Lower lobe of right lung (tissue), 2 donors: ENCODE measurements around the gene NCF2. TPM values are rescaled to one million over a fixed set of nuclear protein-coding genes. Genes with fewer than 3 reads are reported as not detected.

ENCODE experiments used
- ATAC-seq, 2 donors: fragments of 200-7000 bp; cut with Tn5 transposase; one replicate each; pipeline ENCODE4 v1.9.1; 2020 to 2022; ENCODE audit warnings: mild to moderate bottlenecking in 2 of 2, moderate library complexity in 2 of 2
- DNase-seq: peaks from one replicate; pipeline ENCODE4 v3.0.0-alpha.2; 2020
- H3K27ac ChIP-seq: fragments of 200-600 bp; one replicate; pipeline ENCODE4 v1.8.0; 2022
- H3K27me3 ChIP-seq: fragments of 200-600 bp; one replicate; pipeline ENCODE4 v1.8.0; 2022; ENCODE audit warnings: low read depth
- H3K36me3 ChIP-seq: fragments of 200-600 bp; one replicate; pipeline ENCODE4 v1.8.0; 2022; ENCODE audit warnings: mild to moderate bottlenecking
- H3K4me1 ChIP-seq: fragments of 200-600 bp; one replicate; pipeline ENCODE4 v1.8.0; 2022
- H3K4me3 ChIP-seq: fragments of 200-600 bp; one replicate; pipeline ENCODE4 v1.8.0; 2022; ENCODE audit warnings: mild to moderate bottlenecking
- H3K9me3 ChIP-seq: fragments of 200-600 bp; one replicate; pipeline ENCODE4 v1.8.0; 2022
- intact Hi-C: fragments of 100-400 bp; cut with DNase I; formaldehyde crosslinking; loops from one replicate; pipeline ENCODE4 v1.11.0; 2022
- total RNA-seq: library from RNA; stranded (reverse); fragmentation: NEBNext Ultra II Directional; extraction: Animal tissue kit (Norgen Biotek cat#: 25700); gene quantifications from one replicate; pipeline ENCODE4 v1.2.1, GENCODE V29; 2021
- TF ChIP-seq, protein P1 (sequence below): fragments of 200-600 bp; IDR thresholded peaks from one replicate; pipeline ENCODE4 v1.8.0; 2022; ENCODE audit warnings: antibody characterized with exemption, mild to moderate bottlenecking
- donor health status: DM: no; HTN: yes; CAD: no; lungs with severe emphysema.

NCF2 gene
- total RNA-seq, 1 donor from 2014 or later: 211 TPM

- H3K27me3 ChIP-seq: no peaks in the 10 kb centered on the region
- H3K9me3 ChIP-seq: no peaks in the 10 kb centered on the region
- no peak overlapping the region for H3K27ac ChIP-seq
- peaks cover 32% of the 10 kb centered on the region for H3K36me3 ChIP-seq
- peaks cover 10% of the 10 kb centered on the region for H3K4me1 ChIP-seq
- intact Hi-C loops: no loop called here
- H3K4me3 ChIP-seq: no peak overlapping the region
- ATAC-seq (no peak), DNase-seq (no peak)
- TF ChIP-seq, protein P1, sequence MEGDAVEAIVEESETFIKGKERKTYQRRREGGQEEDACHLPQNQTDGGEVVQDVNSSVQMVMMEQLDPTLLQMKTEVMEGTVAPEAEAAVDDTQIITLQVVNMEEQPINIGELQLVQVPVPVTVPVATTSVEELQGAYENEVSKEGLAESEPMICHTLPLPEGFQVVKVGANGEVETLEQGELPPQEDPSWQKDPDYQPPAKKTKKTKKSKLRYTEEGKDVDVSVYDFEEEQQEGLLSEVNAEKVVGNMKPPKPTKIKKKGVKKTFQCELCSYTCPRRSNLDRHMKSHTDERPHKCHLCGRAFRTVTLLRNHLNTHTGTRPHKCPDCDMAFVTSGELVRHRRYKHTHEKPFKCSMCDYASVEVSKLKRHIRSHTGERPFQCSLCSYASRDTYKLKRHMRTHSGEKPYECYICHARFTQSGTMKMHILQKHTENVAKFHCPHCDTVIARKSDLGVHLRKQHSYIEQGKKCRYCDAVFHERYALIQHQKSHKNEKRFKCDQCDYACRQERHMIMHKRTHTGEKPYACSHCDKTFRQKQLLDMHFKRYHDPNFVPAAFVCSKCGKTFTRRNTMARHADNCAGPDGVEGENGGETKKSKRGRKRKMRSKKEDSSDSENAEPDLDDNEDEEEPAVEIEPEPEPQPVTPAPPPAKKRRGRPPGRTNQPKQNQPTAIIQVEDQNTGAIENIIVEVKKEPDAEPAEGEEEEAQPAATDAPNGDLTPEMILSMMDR: no peak
Observed at GRCh38 chr1:183514235-183514634, 76.0 kb downstream of the NCF2 start.

- ATAC-seq: peak; percentile 37 to 86
- Histone ChIP-seq H3K9me3 (no peaks in the 10 kb centered on the region), H3K36me3 (peaks cover 14% of the 10 kb centered on the region), H3K27me3 (no peaks in the 10 kb centered on the region), H3K4me1 (peaks cover 10% of the 10 kb centered on the region), H3K27ac (no peak overlapping the region), H3K4me3 (no peak overlapping the region)
- DNase-seq: no peak
- TF ChIP-seq, protein P1: no peak
- intact Hi-C loops: no loop called here
Observed at GRCh38 chr1:183512450-183512849, 77.8 kb downstream of the NCF2 start.

GRCh38 chr1:183508694-183509093 is 81.6 kb downstream of the NCF2 start:
- Histone ChIP-seq H3K36me3 (no peaks in the 10 kb centered on the region), H3K27ac (no peak overlapping the region), H3K4me1 (no peaks in the 10 kb centered on the region), H3K4me3 (no peak overlapping the region), H3K9me3 (no peaks in the 10 kb centered on the region), H3K27me3 (no peaks in the 10 kb centered on the region)
- intact Hi-C loops: no loop called here
- DNase-seq: no peak
- ATAC-seq: no peak
- TF ChIP-seq, protein P1: no peak

- Histone ChIP-seq H3K27ac (no peak overlapping the region), H3K4me3 (no peak overlapping the region), H3K4me1 (no peaks in the 10 kb centered on the region), H3K27me3 (no peaks in the 10 kb centered on the region), H3K9me3 (no peaks in the 10 kb centered on the region), H3K36me3 (no peaks in the 10 kb centered on the region)
- TF ChIP-seq, protein P1: no peak
- ATAC-seq (no peak), DNase-seq (no peak)
- intact Hi-C loops: no loop called here
Observed at GRCh38 chr1:183506561-183506960, 83.7 kb downstream of the NCF2 start.

Other genes starting within 250 kb of the NCF2 start
- gene NMNAT2, start 172.1 kb downstream of the NCF2 start, total RNA-seq: 0.62 TPM
- 58.9 TPM for gene SMG7, start 118.0 kb downstream of the NCF2 start, total RNA-seq
- gene ARPC5, start 45.3 kb upstream of the NCF2 start, total RNA-seq: 191 TPM
- gene APOBEC4, start 62.9 kb upstream of the NCF2 start, total RNA-seq: 3.0 TPM
- 37.6 TPM for gene RGL1, start 214.7 kb upstream of the NCF2 start, total RNA-seq